PC-9 (cell line): ENCODE measurements around the gene DLGAP1. TPM values are rescaled to one million over a fixed set of nuclear protein-coding genes. Genes with fewer than 3 reads are reported as not detected.

Experiments used
- BruUV-seq: library from RNA; stranded (reverse); fragments of 400-500 nt; replicated peaks from 2 replicates; lab custom pipeline; 2021; lab: Mats Ljungman, UMichigan
- CTCF ChIA-PET: fragments of 300-600 bp; sonication (Branson Sonifier 250); formaldehyde crosslinking; loops from one replicate; lab custom pipeline; 2022; ENCODE audit warnings: antibody characterized with exemption; lab: Charles Lee
- POLR2A ChIA-PET: fragments of 300-600 bp; sonication (Branson Sonifier 250); formaldehyde crosslinking; loops from one replicate; lab custom pipeline; 2022; ENCODE audit warnings: antibody characterized with exemption; ENCODE audit not compliant: unreplicated experiment; lab: Charles Lee
- DNase-seq, 2 experiments: peaks; one replicate each; pipeline versions ENCODE4 v3.0.0 to v3.0.0-alpha.2; 2015 to 2022; ENCODE audit warnings: mixed read lengths in 1 of 2
- H2AFZ ChIP-seq: fragments of 200-600 bp; sonication (generic); 2 replicates; pipeline ENCODE4 v1.8.1; 2017; ENCODE audit warnings: antibody characterized with exemption
- H3F3A ChIP-seq: fragments of 200-600 bp; sonication (generic); 2 replicates; pipeline ENCODE4 v1.8.1; 2017; ENCODE audit warnings: antibody characterized with exemption, mild to moderate bottlenecking, low read depth; ENCODE audit not compliant: insufficient read depth
- H3K27ac ChIP-seq: fragments of 200-600 bp; sonication (generic); 2 replicates; pipeline ENCODE4 v1.6.1; 2016; ENCODE audit warnings: mixed run types
- H3K27me3 ChIP-seq: fragments of 200-600 bp; sonication (generic); 2 replicates; pipeline ENCODE4 v1.6.1; 2016; ENCODE audit warnings: low read depth, mixed run types; ENCODE audit not compliant: insufficient read depth
- H3K36me3 ChIP-seq: fragments of 200-600 bp; sonication (generic); 2 replicates; pipeline ENCODE4 v1.6.1; 2016; ENCODE audit warnings: low read depth, mixed run types
- H3K4me1 ChIP-seq: fragments of 200-600 bp; sonication (generic); replicated peaks from 2 replicates; pipeline ENCODE4 v1.6.1; 2016; ENCODE audit warnings: mixed run types; ENCODE audit not compliant: insufficient read depth
- H3K4me2 ChIP-seq: fragments of 200-600 bp; sonication (generic); 2 replicates; pipeline ENCODE4 v1.6.1; 2017; ENCODE audit warnings: mixed run types
- H3K4me3 ChIP-seq: fragments of 200-600 bp; sonication (generic); 2 replicates; pipeline ENCODE4 v1.6.1; 2016; ENCODE audit warnings: mixed run types
- H3K79me2 ChIP-seq: fragments of 200-600 bp; sonication (generic); 2 replicates; pipeline ENCODE4 v1.6.1; 2017; ENCODE audit warnings: low read depth, mixed run types
- H3K9me2 ChIP-seq: fragments of 200-600 bp; sonication (generic); 2 replicates; pipeline ENCODE4 v1.8.1; 2017; ENCODE audit warnings: mild to moderate bottlenecking; ENCODE audit not compliant: insufficient read depth
- H3K9me3 ChIP-seq: fragments of 200-600 bp; sonication (generic); 2 replicates; pipeline ENCODE4 v1.8.1; 2016; ENCODE audit warnings: low read depth; ENCODE audit not compliant: insufficient read depth
- H4K20me1 ChIP-seq: fragments of 200-600 bp; sonication (generic); 2 replicates; pipeline ENCODE4 v1.8.1; 2017; ENCODE audit not compliant: insufficient read depth
- EZH2 ChIP-seq: fragments of 200-600 bp; sonication (generic); IDR thresholded peaks from 2 replicates; pipeline ENCODE4 v1.8.0; 2017; ENCODE audit warnings: antibody characterized with exemption, low read depth
- intact Hi-C: fragments of 100-400 bp; cut with micrococcal nuclease; formaldehyde crosslinking; loops from one replicate; pipeline ENCODE4 v1.10.0; 2022; ENCODE audit not compliant: unreplicated experiment
- total RNA-seq: library from RNA; stranded (reverse); gene quantifications from 2 replicates; pipeline ENCODE4 v1.2.3, GENCODE V29; 2021
- TF ChIP-seq, protein P1 (sequence below): fragments of 200-600 bp; sonication (generic); conservative IDR thresholded peaks from 2 replicates; pipeline ENCODE4 v1.6.1; 2017; ENCODE audit warnings: mixed run types, antibody characterized with exemption, mild to moderate bottlenecking, moderate library complexity

Gene DLGAP1
- total RNA-seq, 1 experiment from 2014 or later, result not detected

- Histone ChIP-seq H3K4me3 (no peak overlapping the region), H3K9me3 (no peaks in the 10 kb centered on the region), H3K79me2 (no peaks in the 10 kb centered on the region), H3K36me3 (no peaks in the 10 kb centered on the region), H3K9me2 (no peaks in the 10 kb centered on the region), H3F3A (no peaks in the 10 kb centered on the region), H4K20me1 (no peaks in the 10 kb centered on the region), H2AFZ (no peak overlapping the region), H3K27ac (no peak overlapping the region), H3K4me2 (no peak overlapping the region), H3K27me3 (no peaks in the 10 kb centered on the region), H3K4me1 (no peaks in the 10 kb centered on the region)
- ChIA-PET CTCF (no interaction called here), POLR2A (no interaction called here)
- no peak for TF ChIP-seq EZH2
- TF ChIP-seq, protein P1, sequence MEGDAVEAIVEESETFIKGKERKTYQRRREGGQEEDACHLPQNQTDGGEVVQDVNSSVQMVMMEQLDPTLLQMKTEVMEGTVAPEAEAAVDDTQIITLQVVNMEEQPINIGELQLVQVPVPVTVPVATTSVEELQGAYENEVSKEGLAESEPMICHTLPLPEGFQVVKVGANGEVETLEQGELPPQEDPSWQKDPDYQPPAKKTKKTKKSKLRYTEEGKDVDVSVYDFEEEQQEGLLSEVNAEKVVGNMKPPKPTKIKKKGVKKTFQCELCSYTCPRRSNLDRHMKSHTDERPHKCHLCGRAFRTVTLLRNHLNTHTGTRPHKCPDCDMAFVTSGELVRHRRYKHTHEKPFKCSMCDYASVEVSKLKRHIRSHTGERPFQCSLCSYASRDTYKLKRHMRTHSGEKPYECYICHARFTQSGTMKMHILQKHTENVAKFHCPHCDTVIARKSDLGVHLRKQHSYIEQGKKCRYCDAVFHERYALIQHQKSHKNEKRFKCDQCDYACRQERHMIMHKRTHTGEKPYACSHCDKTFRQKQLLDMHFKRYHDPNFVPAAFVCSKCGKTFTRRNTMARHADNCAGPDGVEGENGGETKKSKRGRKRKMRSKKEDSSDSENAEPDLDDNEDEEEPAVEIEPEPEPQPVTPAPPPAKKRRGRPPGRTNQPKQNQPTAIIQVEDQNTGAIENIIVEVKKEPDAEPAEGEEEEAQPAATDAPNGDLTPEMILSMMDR, result no peak
- intact Hi-C loops, result loop anchor here (10.0 kb wide), 2 partner anchors 431 to 941 kb away; no protein-coding TSS in a partner anchor
- BruUV-seq, result no TSS peak
- DNase-seq, result no peak
Measured at GRCh38 chr18:3875376-3875775, 579.7 kb downstream of the DLGAP1 start.

DNA sequence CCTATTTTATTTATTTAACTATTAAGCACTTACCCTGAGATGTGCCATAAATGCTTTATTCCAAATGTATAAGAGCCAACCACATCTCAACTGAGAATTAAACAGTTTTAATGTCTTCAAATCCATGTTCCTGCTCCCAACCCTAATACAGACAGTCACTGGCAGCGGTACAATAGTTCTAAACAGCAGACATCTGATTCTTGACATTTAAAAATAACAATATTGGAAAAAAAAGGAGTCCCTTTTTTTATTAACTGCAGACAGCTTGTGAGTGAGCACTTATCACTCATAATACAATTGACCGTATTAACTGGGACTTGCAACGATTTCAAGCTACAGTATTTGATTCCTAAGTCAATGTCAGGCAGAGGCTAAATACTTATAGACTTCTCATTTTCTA is 580.5 kb downstream of the DLGAP1 start:
- Histone ChIP-seq H3K27me3 (no peaks in the 10 kb centered on the region), H3K4me2 (no peak overlapping the region), H3K36me3 (no peaks in the 10 kb centered on the region), H3K9me3 (no peaks in the 10 kb centered on the region), H3K4me1 (no peaks in the 10 kb centered on the region), H3K4me3 (no peak overlapping the region), H3K27ac (no peak overlapping the region), H3K9me2 (no peaks in the 10 kb centered on the region), H3F3A (no peaks in the 10 kb centered on the region), H4K20me1 (no peaks in the 10 kb centered on the region), H3K79me2 (no peaks in the 10 kb centered on the region), H2AFZ (no peak overlapping the region)
- ChIA-PET POLR2A (no interaction called here), CTCF (no interaction called here)
- intact Hi-C loops, result loop anchor here (5.0 to 10.0 kb wide), 3 partner anchors 123 to 940 kb away; no protein-coding TSS in a partner anchor
- no peak for DNase-seq
- TF ChIP-seq, protein P1, result no peak
- TF ChIP-seq EZH2, result no peak
- BruUV-seq, result no TSS peak

DNA sequence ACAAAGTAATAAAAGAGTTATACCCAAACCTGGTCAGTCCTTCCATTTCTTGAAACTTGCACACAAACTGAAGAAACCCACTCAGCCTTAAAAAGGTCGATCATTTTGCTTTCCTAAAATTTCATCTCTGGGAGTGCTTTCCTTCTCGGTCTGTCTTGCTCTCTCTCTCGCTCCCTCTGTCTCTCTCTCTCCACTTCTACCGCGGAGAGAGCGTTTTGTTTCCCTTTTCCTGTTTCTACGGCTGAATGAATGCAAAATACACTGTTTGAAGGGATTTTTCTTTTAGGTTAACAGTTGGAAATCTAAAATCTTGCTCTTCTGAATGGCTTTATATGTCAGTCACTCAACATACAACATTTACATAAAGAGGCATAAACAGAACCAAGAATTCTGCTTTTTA is 581.0 kb downstream of the DLGAP1 start:
- Histone ChIP-seq H3K9me3 (no peaks in the 10 kb centered on the region), H3F3A (no peaks in the 10 kb centered on the region), H2AFZ (no peak overlapping the region), H3K27ac (no peak overlapping the region), H3K27me3 (no peaks in the 10 kb centered on the region), H3K4me2 (no peak overlapping the region), H3K36me3 (no peaks in the 10 kb centered on the region), H4K20me1 (no peaks in the 10 kb centered on the region), H3K4me1 (no peaks in the 10 kb centered on the region), H3K79me2 (no peaks in the 10 kb centered on the region), H3K4me3 (no peak overlapping the region), H3K9me2 (no peaks in the 10 kb centered on the region)
- POLR2A ChIA-PET, result no interaction called here
- DNase-seq, result no peak
- CTCF ChIA-PET, result no interaction called here
- BruUV-seq, result no TSS peak
- intact Hi-C loops, result loop anchor here (5.0 to 10.0 kb wide), 3 partner anchors 123 to 939 kb away; no protein-coding TSS in a partner anchor
- TF ChIP-seq EZH2, result no peak
- TF ChIP-seq, protein P1, result no peak
